Measurements from ENCODE around the gene ARHGAP8. TPM values are rescaled to one million over a fixed set of nuclear protein-coding genes. Genes with fewer than 3 reads are reported as not detected.

ARHGAP8 gene
- 1.1 to 2.6 TPM (median 1.9 TPM) in 5 replicates for total RNA-seq (2022; extraction: Qiagen RNA extraction)

GRCh38 chr22:44752285-44753188, at the start of gene ARHGAP8:
Gene ARHGAP8 (plus strand): TSS chr22:44752575. CDS start chr22:44786528, 33,953 bp downstream.

Other genes starting within 250 kb of the ARHGAP8 start
- gene PRR5, start 50.4 kb upstream of the ARHGAP8 start, total RNA-seq (2022; extraction: Qiagen RNA extraction) = 8.0 to 14.1 TPM (median 12.9 TPM) in 5 replicates

All from A549 treated with dexamethasone at 1 μM for 4 hours (cell line).